Lung (tissue), 12 donors: Measurements from ENCODE around the gene CDH6. TPM values are rescaled to one million over a fixed set of nuclear protein-coding genes. Genes with fewer than 3 reads are reported as not detected.

Experiments
- ATAC-seq: fragments of 200-7000 bp; cut with Tn5 transposase; one replicate; pipeline ENCODE4 v1.9.1; 2020; ENCODE audit warnings: moderate number of reproducible peaks; ENCODE audit not compliant: insufficient read depth, low FRiP score
- DNase-seq, 3 donors: peaks; one replicate each; pipeline ENCODE4 v3.0.0-alpha.2; 2013 to 2017
- H3K27ac ChIP-seq, 2 donors: one replicate each; pipeline ENCODE4 v1.5.1; 2013; ENCODE audit warnings: mild to moderate bottlenecking in 2 of 2, moderate library complexity in 2 of 2, control low read depth in 1 of 2, inconsistent platforms in 1 of 2, low read depth in 1 of 2, low read length in 1 of 2
- H3K27me3 ChIP-seq, 3 donors: one replicate each; pipeline ENCODE4 v1.5.1; 2013; ENCODE audit warnings: low read length in 2 of 3; ENCODE audit not compliant: control insufficient read depth in 3 of 3, insufficient read depth in 3 of 3
- H3K36me3 ChIP-seq, 4 donors: one replicate each; pipeline ENCODE4 v1.5.1; 2013; ENCODE audit warnings: low read length in 4 of 4, mild to moderate bottlenecking in 1 of 4, moderate library complexity in 1 of 4; ENCODE audit not compliant: control insufficient read depth in 4 of 4, insufficient read depth in 4 of 4
- H3K4me1 ChIP-seq, 5 donors: one replicate each; pipeline ENCODE4 v1.5.1; 2013; ENCODE audit warnings: low read length in 5 of 5, mild to moderate bottlenecking in 2 of 5, moderate library complexity in 1 of 5; ENCODE audit not compliant: control insufficient read depth in 5 of 5, insufficient read depth in 5 of 5
- H3K4me3 ChIP-seq: one replicate; pipeline ENCODE4 v1.5.1; 2013; ENCODE audit warnings: mild to moderate bottlenecking, control low read depth, moderate library complexity
- H3K9ac ChIP-seq, 2 donors: one replicate each; pipeline ENCODE4 v1.5.1; 2013; ENCODE audit warnings: low read length in 2 of 2, control low read depth in 1 of 2; ENCODE audit not compliant: insufficient read depth in 1 of 2
- H3K9me3 ChIP-seq, 4 donors: one replicate each; pipeline ENCODE4 v1.5.1; 2013; ENCODE audit warnings: low read length in 3 of 4, mild to moderate bottlenecking in 1 of 4, moderate library complexity in 1 of 4; ENCODE audit not compliant: control insufficient read depth in 4 of 4, insufficient read depth in 3 of 4
- CTCF ChIP-seq: IDR thresholded peaks from 2 replicates; pipeline ENCODE4 v1.5.1; 2012; ENCODE audit warnings: mild to moderate bottlenecking; ENCODE audit errors: control extremely low read depth, extremely low read depth
- WGBS, 2 donors: extraction: QIAGEN DNeasy Blood & Tissue Kit; methylation state at CpG; one replicate each; pipeline ENCODE4 v1.1.7; 2013; 5-methylcytosine and 5-hydroxymethylcytosine counted together
- polyA plus RNA-seq, 2 donors: library from polyadenylated mRNA; stranded (reverse); fragments of 200-250 nt; gene quantifications; one replicate each; pipeline ENCODE4 v1.2.1, GENCODE V29; 2013
- total RNA-seq, 2 donors: library from RNA; depleted of rRNA in 1 of 2; stranded (reverse); fragments of >200 nt in 1 of 2; gene quantifications; one replicate each; pipeline ENCODE4 v1.2.1, GENCODE V29; 2014 to 2021
- donor health status: control.
- donor health status: control.
- donor health status: Bipolar disorder and iron deficiency.
- donor health status: healthy.
- donor health status: DM: yes; HTN: yes; CAD: no.

The CDH6 gene
- total and polyA plus RNA-seq, 4 donors, result 2.0 to 20.8 (median 2.6) TPM

GRCh38 chr5:31247381-31247780, 53.9 kb downstream of the CDH6 start:
- DNase-seq (no peak), ATAC-seq (no peak)
- Histone ChIP-seq H3K36me3 (no peaks in the 10 kb centered on the region), H3K9ac (no peak overlapping the region), H3K27me3 (no peaks in the 10 kb centered on the region), H3K4me3 (no peak overlapping the region), H3K9me3 (no peaks in the 10 kb centered on the region), H3K27ac (no peak overlapping the region), H3K4me1 (peaks cover 0 to 2% (median 0%) of the 10 kb centered on the region in 5 donors)
- TF ChIP-seq CTCF, result no peak

GRCh38 chr5:31250201-31250600, 56.7 kb downstream of the CDH6 start:
- no peaks in the 10 kb centered on the region for H3K9me3 ChIP-seq
- H3K4me1 ChIP-seq, result no peaks in the 10 kb centered on the region
- no peak for ATAC-seq
- no peak overlapping the region for H3K4me3 ChIP-seq
- no peaks in the 10 kb centered on the region for H3K36me3 ChIP-seq
- no peak overlapping the region for H3K9ac ChIP-seq
- DNase-seq, result no peak
- no peak for TF ChIP-seq CTCF
- WGBS, 2 donors, result 77 to 90% methylated on average over 3 of the region's 3 CpGs
- no peaks in the 10 kb centered on the region for H3K27me3 ChIP-seq
- no peak overlapping the region for H3K27ac ChIP-seq

- no peak for DNase-seq
- 91 to 92% methylated on average over 4 of the region's 4 CpGs for WGBS, 2 donors
- ATAC-seq, result no peak
- Histone ChIP-seq H3K36me3 (no peaks in the 10 kb centered on the region), H3K4me1 (no peaks in the 10 kb centered on the region), H3K4me3 (no peak overlapping the region), H3K27me3 (no peaks in the 10 kb centered on the region), H3K9me3 (no peaks in the 10 kb centered on the region), H3K27ac (no peak overlapping the region), H3K9ac (no peak overlapping the region)
- TF ChIP-seq CTCF, result no peak
Observed at GRCh38 chr5:31251032-31251431, 57.5 kb downstream of the CDH6 start.

- H3K27ac ChIP-seq, result no peak overlapping the region
- H3K27me3 ChIP-seq, result no peaks in the 10 kb centered on the region
- WGBS, 2 donors, result 83 to 90% methylated on average over 10 of the region's 10 CpGs
- H3K36me3 ChIP-seq, result no peaks in the 10 kb centered on the region
- ATAC-seq (no peak), DNase-seq (no peak)
- no peak overlapping the region for H3K4me3 ChIP-seq
- H3K9me3 ChIP-seq, result no peaks in the 10 kb centered on the region
- H3K9ac ChIP-seq, result no peak overlapping the region
- H3K4me1 ChIP-seq, result no peaks in the 10 kb centered on the region
- no peak for TF ChIP-seq CTCF
Observed at GRCh38 chr5:31255041-31255440, 61.6 kb downstream of the CDH6 start.
